GM21447 (cell line): Measurements from ENCODE around the gene PVR.
"Not testable (repeated sequence)": the region's sequence is repeated elsewhere in the genome, so short reads cannot be mapped to it uniquely, and the experiment has no call there.

Experiments
- ATAC-seq: cut with Tn5 transposase; IDR thresholded peaks from one replicate; pipeline ENCODE4 v1.9.1; 2021; ENCODE audit not compliant: unreplicated experiment

The PVR gene

DNA sequence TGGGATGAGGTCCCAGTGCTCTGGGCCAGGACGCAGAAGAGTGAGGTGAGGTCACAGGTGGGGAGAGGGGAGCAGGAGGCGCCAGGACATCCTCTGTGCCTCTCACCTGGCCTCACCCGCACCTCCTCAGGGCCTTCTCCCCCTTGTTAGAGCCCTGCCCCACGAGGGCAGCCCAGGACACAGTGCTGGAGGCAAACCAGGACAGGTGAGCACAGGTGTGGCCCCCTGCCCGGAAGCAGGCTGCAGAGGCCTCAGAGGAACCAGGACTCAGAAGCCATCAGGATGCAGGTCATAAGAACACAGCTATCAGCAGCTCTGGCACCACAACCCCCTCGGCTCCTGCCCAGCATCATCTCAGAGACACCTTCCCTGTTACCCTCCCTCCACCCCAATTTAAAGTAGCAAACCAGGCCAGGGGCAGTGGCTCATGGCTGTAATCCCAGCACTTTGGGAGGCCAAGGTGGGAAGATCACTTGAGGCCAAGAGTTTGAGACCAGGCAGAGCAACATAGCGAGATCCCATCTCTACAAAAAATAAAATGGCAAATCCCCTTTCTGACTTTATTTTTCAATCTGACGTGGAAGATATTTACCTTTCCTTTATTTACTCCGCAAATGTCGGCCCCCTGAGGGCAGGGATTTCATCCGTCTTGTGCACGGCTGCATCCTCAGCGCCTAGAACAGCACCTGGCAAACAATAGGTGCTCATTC is 54.9 kb downstream of the PVR start, which contains the start of gene CEACAM16:
Gene CEACAM16, plus strand, starts transcription at position 660 of the 710 bp plus-strand sequence. CDS start 2,306 bp downstream, outside the sequence.
- no peak for ATAC-seq

DNA sequence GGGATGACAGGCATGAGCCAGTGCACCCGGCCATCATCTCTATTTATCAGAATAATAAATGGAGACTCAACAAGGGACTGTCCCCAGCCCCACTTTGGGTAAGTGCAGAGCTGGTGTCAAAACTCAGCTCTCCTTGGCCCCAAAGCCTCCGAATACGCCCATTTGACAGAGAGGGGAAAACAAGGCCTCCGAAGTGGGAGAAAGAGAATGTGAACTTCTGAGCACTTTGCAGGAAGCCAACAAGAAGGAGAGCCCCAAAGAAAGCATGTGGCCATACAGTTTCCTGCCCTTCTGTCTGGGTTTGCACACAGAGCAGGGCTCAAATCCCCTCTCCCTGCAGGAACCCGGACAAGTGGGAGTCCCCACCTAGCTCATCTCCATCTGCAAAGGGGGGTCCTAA is 56.8 kb downstream of the PVR start:
- no peak for ATAC-seq

DNA sequence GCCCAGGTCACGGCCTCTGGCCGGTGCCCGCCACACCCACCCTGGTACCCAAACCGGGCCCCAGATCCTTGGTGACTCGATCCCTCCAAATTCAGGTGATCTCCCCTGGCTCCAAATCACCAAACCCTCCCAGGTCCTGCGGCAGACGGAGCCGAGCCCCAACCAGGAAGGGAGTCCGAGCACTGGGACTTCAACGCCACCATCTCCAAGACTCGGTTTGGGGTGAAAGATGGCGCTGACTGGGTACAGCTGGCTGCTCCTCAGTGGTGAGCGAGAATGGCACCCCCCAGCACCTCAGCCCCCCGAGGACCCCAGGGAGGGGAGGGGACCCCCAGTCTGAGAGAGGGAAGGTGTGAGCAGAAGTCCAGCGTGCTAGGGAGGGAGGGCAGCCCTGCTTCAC is 57.5 kb downstream of the PVR start:
- no peak for ATAC-seq

DNA sequence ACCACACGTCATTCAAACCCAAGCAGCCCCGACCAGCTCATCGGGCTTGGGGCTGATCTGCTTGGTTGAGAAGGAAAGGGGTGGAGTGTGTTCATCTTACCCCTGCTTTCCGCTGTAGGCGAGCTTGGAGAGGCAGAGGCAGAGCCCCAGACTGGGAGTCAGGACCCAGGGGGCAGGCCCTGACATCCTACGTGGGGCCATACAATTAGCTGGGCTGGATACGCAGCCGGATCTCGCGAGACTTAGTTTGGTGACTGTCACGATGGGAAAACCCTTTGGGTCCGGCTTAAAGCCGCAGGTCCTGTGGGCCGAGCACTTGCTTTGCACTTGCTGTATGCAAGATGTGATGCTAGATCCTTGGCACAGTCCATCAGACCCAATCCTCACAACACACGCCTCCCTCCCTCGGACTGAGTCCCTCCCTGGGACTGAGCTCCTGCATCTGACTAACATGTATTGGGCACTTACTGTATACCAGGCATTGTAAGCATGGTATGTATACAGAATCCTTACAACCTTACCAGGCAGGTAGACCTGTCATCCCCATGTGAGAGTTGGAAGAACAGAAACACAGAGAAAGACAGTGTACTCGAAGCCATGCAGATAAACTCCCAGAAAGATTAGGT is 59.0 kb downstream of the PVR start:
- no peak for ATAC-seq

DNA sequence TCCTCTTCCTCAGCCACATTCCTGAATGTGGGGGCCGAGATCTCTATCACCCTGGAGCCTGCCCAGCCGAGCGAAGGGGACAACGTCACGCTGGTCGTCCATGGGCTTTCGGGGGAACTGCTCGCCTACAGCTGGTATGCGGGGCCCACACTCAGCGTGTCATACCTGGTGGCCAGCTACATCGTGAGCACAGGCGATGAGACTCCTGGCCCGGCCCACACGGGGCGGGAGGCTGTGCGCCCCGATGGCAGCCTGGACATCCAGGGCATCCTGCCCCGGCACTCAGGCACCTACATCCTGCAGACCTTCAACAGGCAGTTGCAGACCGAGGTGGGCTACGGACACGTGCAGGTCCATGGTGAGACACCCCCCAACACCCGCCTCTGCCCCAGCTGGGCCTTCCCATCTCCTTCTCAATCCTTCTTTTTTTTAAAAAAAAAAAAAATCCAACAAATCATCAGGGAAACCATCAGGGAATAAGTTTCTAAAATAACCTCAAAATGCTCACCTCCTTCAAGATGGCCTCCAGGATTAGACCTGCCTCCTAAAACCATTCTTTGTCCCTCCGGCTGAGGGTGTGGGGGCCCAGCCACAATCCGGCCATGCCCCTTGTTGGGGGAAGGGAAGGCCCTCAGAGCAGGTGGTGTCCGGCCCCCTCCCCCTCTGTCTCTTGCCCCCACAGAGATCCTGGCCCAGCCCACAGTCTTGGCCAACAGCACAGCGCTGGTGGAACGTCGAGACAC is 59.8 kb downstream of the PVR start:
- no peak for ATAC-seq

DNA sequence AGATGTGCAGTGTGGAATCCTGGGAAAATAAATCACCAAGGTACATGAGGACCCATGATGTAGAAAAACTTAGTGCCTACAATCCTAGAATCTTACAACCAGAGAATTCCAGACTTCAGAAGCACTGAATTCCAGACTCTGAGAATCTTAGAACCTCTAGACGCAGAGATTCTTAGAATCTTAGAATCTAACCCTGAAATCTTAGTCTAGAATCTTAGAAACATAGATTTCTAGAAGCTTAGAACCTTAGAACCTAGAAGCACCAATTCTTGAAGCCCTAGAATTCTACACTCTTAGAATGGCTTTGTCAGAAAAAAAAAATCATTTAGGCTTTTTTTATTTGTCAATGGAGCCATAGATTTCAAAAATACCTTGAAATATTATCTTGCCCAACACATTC is 61.3 kb downstream of the PVR start:
- ATAC-seq = no peak

DNA sequence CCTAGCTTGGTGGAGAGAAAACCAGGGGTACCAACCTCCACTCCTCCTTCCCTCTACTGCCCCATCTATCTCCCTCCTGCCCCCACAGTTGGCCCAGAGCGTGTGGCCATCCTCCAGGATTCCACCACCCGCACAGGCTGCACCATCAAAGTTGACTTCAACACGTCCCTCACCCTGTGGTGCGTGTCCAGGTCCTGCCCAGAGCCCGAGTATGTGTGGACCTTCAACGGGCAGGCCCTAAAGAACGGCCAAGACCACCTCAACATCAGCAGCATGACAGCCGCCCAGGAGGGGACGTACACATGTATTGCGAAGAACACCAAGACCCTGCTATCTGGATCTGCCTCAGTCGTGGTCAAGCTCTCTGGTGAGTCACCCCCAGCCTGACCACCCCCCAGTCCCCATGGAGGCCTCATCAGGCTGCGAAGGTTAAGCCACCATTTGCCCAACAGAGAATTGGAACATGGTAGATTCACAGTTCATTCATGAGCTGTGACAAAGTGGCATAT is 61.8 kb downstream of the PVR start:
- no peak for ATAC-seq

DNA sequence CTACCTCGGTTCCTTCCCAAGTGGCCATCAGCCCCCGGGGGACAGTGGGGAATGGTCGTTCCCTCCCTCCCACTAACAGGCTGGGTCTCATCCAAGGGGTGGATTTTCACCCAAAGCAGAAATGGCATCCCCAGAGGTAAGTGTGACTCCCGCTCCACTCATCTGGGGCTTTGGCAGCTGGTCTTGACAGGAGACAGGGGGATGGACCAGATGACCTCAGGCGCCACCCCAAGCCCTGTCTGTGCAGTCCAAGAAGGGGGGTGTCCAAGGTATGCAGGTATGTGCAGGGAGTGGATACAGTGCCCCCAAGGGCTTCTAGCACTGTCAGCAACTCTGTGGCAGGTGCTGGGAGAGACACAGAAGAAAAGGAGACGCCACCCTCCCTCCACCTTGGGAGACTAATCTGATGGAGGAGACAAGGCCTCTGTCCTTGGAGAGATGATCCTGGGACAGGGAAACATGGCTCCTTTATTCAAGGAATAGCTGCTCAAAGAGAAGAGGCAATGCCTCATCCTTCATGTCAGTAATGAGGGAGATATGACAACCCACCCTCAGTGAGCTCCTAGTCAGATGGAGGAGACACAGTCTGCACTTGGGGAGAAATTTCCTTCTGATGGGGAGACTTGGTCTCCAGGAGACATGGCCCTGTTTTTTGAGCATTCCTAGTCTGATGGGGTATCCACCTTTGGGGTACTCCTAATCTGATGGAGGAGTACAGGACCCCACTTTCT is 63.0 kb downstream of the PVR start:
- no peak for ATAC-seq

DNA sequence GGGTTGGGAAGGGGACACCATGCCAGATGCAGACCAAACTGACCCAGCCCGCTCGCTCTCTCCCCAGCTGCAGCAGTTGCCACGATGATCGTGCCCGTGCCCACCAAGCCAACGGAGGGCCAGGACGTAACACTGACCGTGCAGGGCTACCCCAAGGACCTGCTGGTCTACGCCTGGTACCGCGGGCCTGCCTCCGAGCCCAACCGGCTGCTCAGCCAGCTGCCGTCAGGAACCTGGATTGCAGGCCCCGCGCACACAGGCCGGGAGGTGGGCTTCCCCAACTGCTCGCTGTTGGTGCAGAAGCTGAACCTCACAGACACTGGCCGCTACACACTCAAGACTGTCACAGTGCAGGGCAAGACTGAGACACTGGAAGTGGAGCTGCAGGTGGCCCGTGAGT is 64.1 kb downstream of the PVR start:
- ATAC-seq = no peak

DNA sequence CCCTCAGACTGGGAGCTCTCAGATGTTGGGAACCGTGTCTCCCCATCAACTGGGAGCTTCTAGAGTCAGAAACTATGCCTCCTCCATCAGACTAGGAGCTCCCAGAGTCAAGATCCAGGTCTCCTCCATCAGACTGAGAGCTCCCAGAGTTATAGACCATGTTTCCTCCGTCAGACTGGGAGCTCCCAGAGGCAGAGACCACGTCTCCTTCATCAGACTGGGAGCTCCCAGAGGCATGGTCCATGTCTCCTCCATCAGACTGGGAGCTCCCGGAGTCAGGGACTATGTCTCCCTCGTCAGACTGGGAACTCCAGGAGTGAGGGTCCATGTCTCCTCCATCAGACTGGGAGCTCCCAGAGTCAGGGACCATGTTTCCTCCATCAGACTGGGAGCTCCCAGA is 65.2 kb downstream of the PVR start:
- no peak for ATAC-seq

DNA sequence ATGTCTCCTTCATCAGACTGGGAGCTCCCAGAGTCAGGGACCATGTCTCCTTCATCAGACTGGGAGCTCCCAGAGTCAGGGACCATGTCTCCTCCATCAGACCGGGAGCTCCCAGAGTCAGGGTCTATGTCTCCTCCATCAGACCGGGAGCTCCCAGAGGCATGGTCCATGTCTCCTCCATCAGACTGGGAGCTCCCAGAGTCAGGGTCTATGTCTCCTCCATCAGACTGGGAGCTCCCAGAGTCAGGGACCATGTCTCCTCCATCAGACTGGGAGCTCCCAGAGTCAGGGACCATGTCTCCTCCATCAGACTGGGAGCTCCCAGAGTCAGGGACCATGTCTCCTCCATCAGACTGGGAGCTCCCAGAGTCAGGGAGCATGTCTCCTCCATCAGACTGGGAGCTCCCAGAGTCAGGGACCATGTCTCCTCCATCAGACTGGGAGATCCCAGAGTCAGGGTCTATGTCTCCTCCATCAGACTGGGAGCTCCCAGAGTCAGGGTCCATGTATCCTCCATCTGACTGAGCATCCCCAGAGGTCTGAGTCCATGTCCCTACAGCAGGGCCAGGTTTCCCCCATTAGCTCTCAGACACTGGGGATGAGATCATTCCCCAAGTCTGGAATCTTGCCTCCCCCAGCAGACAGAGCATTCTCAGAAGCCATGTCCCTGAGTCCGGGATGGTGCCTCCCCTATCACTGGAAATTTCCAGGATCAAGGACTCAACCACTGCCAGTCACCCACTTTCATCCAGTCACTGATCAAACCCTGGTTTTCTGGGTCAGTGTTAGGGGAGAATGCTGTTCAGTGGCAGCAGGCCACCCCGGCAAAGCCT is 65.9 kb downstream of the PVR start:
- ATAC-seq = not testable (repeated sequence)

DNA sequence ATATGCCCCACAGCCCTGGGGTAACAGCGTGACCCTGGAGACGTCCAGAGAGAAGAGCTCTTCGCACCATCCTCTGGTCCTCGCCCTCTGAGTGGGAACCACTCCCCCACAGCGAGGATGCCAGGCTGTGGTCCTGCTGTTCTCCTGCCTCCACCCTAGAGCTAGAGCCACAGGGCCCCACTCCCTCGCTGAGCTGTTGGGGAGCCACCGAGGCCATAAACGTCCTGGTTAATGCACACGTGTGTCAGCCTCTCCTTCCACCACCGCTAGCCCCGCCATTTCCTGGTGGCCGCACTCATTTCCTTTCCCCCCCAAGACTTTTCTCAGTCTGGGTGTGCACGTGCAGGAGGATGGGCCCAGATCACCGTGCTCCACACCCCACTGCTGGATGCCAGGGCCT is 66.8 kb downstream of the PVR start:
- no peak for ATAC-seq

DNA sequence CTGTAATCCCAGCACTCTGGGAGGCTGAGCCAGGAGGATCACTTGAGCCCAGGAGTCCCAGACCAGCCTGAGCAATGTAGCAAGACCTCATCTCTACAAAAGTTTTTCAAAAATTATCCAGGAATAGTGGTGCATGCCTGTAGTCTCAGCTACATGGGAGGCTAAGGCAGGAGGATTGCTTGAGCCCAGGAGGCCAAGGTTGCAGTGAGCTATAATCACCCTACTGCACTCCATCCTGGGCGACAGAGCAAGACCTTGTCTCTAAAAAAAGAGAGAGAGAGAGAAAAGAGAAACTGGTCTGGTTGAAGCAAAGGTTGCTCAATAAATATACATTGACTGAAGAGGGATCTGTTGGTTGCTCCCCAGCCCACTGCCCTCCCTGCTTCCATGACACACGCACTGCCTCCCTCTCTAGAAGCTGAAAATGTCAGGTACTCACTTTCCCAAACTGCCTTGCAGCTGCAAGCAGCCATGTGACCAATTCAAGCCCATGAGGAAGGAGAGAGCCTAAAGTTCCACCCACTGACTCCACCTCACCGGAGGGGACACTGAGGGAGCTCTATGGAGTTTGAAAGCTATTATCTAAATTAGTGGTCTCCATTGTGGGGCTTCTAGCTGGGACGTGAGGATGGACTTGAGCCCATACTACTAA is 69.3 kb downstream of the PVR start:
- no peak for ATAC-seq
